Fibroblast of lung (primary cell): ENCODE data around the gene EXTL2. TPM values are rescaled to one million over a fixed set of nuclear protein-coding genes. Genes with fewer than 3 reads are reported as not detected.
"Not testable (repeated sequence)": the region's sequence is repeated elsewhere in the genome, so short reads cannot be mapped to it uniquely, and the experiment has no call there.

Experiments used
- DNase-seq, 2 donors: peaks; one replicate each; pipeline versions ENCODE4 v3.0.0 to v3.0.0-alpha.2; 2010; ENCODE audit warnings: low read depth in 2 of 2
- H2AFZ ChIP-seq: 2 replicates; pipeline ENCODE4 v1.5.1; 2012; ENCODE audit warnings: low read length, control low read depth, inconsistent platforms
- H3K27ac ChIP-seq: 2 replicates; pipeline ENCODE4 v1.5.1; 2011; ENCODE audit warnings: low read length, control low read depth; ENCODE audit not compliant: insufficient read depth
- H3K27me3 ChIP-seq: 2 replicates; pipeline ENCODE4 v1.5.1; 2011; ENCODE audit warnings: mild to moderate bottlenecking, low read length; ENCODE audit not compliant: control insufficient read depth, insufficient read depth
- H3K36me3 ChIP-seq: 2 replicates; pipeline ENCODE4 v1.5.1; 2011; ENCODE audit warnings: low read length; ENCODE audit not compliant: control insufficient read depth, insufficient read depth
- H3K4me1 ChIP-seq: 2 replicates; pipeline ENCODE4 v1.5.1; 2011; ENCODE audit warnings: low read length; ENCODE audit not compliant: control insufficient read depth, insufficient read depth; ENCODE audit errors: extremely low read depth
- H3K4me2 ChIP-seq: 2 replicates; pipeline ENCODE4 v1.5.1; 2011; ENCODE audit warnings: low read length, control low read depth; ENCODE audit not compliant: insufficient read depth; ENCODE audit errors: extremely low read depth
- H3K4me3 ChIP-seq, 4 experiments: fragments of 200-600 bp in 1 of 4; sonication (generic) in 1 of 4; replicated peaks in 1 of 4; 2 replicates each; pipeline ENCODE4 v1.5.1; 2011 to 2016; ENCODE audit warnings: low read length in 4 of 4, low read depth in 3 of 4, mild to moderate bottlenecking in 3 of 4, control low read depth in 2 of 4, inconsistent platforms in 1 of 4, mixed read lengths in 1 of 4; ENCODE audit not compliant: insufficient read depth in 1 of 4; ENCODE audit errors: control extremely low read depth in 1 of 4
- H3K79me2 ChIP-seq: 2 replicates; pipeline ENCODE4 v1.5.1; 2012; ENCODE audit warnings: mild to moderate bottlenecking, low read length, inconsistent platforms; ENCODE audit not compliant: control insufficient read depth, insufficient read depth
- H3K9ac ChIP-seq: 2 replicates; pipeline ENCODE4 v1.5.1; 2011; ENCODE audit warnings: mild to moderate bottlenecking, low read length, control low read depth; ENCODE audit not compliant: insufficient read depth
- H3K9me3 ChIP-seq: 2 replicates; pipeline ENCODE4 v1.5.1; 2012; ENCODE audit warnings: low read depth, low read length; ENCODE audit not compliant: control insufficient read depth, insufficient read depth
- H4K20me1 ChIP-seq: 2 replicates; pipeline ENCODE4 v1.5.1; 2011; ENCODE audit warnings: low read length; ENCODE audit not compliant: control insufficient read depth, insufficient read depth; ENCODE audit errors: extremely low read depth
- EZH2 ChIP-seq: IDR thresholded peaks from 2 replicates; pipeline ENCODE4 v1.5.1; 2012; ENCODE audit warnings: low read length, control low read depth, mild to moderate bottlenecking; ENCODE audit errors: missing control alignments
- polyA plus RNA-seq, 2 donors: library from polyadenylated mRNA; depleted of rRNA in 1 of 2; stranded (reverse) in 1 of 2; unstranded in 1 of 2; fragments of >200 nt; gene quantifications; 2 replicates each; pipeline ENCODE4 v1.2.1, GENCODE V29; 2011 to 2012; ENCODE audit warnings: missing spikeins in 1 of 2
- total RNA-seq: library from RNA; depleted of rRNA; stranded (reverse); fragments of >200 nt; gene quantifications from 2 replicates; pipeline ENCODE4 v1.2.1, GENCODE V29; 2014
- TF ChIP-seq, protein P1 (sequence below), 2 donors: IDR thresholded peaks in 1 of 2; conservative IDR thresholded peaks in 1 of 2; 1 replicate in 1 of 2; 2 replicates in 1 of 2; pipeline ENCODE4 v1.5.1; 2011 to 2012; ENCODE audit warnings: low read length in 2 of 2, control low read depth in 1 of 2, inconsistent platforms in 1 of 2, low read depth in 1 of 2, mild to moderate bottlenecking in 1 of 2

The EXTL2 gene
- total and polyA plus RNA-seq, 2 donors (not counting 1 experiment from before 2014, with no cell fraction given), result 22.1 to 43.7 TPM

DNA sequence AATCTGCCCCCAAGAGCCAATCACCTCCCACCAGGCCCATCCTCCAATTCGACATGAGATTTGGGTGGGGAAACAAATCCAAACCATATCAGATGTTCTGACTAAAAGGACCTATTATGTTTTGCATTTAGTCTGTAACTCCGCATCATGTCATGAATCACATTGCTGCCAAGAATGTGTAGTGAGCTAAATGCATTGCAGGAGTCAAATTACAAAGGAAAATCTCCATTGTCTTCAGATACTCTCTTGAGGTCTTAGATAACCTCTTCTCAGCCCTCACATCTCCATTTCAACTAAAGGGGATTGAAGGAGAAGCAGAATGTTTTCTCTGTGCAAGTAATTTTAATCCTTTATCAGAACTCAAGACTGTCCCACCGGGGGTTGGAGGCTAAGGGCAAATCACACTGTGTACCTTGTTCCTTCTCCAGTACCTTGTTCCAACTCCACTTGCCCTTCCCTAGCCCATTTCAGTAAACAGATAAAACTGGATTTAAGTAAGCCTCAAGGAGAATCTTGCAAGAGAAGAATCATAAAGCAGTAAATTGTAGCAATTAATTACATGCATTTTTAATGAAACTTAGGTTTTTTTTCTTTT is 34.1 kb downstream of the EXTL2 start:
- no peak overlapping the region for H3K4me3 ChIP-seq
- H3K27me3 ChIP-seq, result no peaks in the 10 kb centered on the region
- no peaks in the 10 kb centered on the region for H4K20me1 ChIP-seq
- no peak overlapping the region for H3K27ac ChIP-seq
- H3K36me3 ChIP-seq, result no peaks in the 10 kb centered on the region
- no peaks in the 10 kb centered on the region for H3K9me3 ChIP-seq
- DNase-seq, result peak; percentile 57 to 90
- TF ChIP-seq, protein P1, sequence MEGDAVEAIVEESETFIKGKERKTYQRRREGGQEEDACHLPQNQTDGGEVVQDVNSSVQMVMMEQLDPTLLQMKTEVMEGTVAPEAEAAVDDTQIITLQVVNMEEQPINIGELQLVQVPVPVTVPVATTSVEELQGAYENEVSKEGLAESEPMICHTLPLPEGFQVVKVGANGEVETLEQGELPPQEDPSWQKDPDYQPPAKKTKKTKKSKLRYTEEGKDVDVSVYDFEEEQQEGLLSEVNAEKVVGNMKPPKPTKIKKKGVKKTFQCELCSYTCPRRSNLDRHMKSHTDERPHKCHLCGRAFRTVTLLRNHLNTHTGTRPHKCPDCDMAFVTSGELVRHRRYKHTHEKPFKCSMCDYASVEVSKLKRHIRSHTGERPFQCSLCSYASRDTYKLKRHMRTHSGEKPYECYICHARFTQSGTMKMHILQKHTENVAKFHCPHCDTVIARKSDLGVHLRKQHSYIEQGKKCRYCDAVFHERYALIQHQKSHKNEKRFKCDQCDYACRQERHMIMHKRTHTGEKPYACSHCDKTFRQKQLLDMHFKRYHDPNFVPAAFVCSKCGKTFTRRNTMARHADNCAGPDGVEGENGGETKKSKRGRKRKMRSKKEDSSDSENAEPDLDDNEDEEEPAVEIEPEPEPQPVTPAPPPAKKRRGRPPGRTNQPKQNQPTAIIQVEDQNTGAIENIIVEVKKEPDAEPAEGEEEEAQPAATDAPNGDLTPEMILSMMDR (conservative IDR thresholded peaks at IDR 0.05 in 1 of 2, IDR thresholded peaks at IDR 0.05 in 1 of 2; ENCODE audit: low read depth in 1 of 2, low read length in 2 of 2), result no peak
- TF ChIP-seq EZH2, result no peak
- no peak overlapping the region for H3K4me2 ChIP-seq
- H3K9ac ChIP-seq, result no peak overlapping the region
- H2AFZ ChIP-seq, result no peak overlapping the region
- no peaks in the 10 kb centered on the region for H3K4me1 ChIP-seq
- no peaks in the 10 kb centered on the region for H3K79me2 ChIP-seq

DNA sequence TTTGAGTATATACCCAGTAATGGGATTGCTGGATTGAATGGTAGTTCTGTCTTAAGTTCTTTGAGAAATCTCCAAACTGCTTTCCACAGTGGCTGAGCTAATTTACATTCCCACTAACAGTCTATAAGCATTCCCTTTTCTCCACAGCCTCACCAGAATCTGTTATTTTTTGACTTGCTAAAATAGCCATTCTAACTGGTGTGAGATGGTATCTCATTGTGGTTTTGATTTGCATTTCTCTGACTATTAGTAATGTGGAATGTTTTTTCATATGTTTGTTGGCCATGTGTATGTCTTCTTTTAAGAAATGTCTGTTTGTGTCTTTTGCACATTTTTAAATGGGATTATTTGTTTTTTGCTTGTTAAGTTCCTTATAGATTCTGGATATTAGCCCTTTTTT is 39.5 kb downstream of the EXTL2 start:
- H3K9ac ChIP-seq, result not testable (repeated sequence)

DNA sequence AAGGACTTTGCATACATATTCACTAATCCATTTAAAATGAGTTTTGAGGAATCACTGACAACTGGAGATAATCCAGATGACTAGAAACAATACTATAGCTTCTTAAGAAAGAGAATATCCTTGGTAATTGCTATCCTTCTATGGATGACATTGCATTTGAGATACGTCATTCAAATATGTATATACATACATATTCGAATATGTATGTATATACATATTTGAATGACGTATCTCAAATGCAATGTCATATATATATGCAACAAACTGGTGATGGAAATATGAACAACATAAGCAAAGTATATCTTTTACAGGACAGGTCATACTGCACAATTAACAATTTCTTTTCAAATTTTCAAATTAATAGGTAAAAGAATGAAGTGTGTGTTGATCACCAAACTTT is 41.7 kb downstream of the EXTL2 start:
- Histone ChIP-seq H3K79me2 (no peaks in the 10 kb centered on the region), H4K20me1 (no peaks in the 10 kb centered on the region), H3K27ac (no peak overlapping the region), H2AFZ (no peak overlapping the region), H3K9ac (no peak overlapping the region), H3K4me3 (no peak overlapping the region), H3K9me3 (no peaks in the 10 kb centered on the region), H3K4me1 (no peaks in the 10 kb centered on the region), H3K36me3 (no peaks in the 10 kb centered on the region), H3K4me2 (no peak overlapping the region), H3K27me3 (no peaks in the 10 kb centered on the region)
- no peak for DNase-seq
- TF ChIP-seq EZH2, result no peak
- TF ChIP-seq, protein P1 (conservative IDR thresholded peaks at IDR 0.05 in 1 of 2, IDR thresholded peaks at IDR 0.05 in 1 of 2; ENCODE audit: low read depth in 1 of 2, low read length in 2 of 2), result no peak

More for the DNA sequence above, 39.5 kb downstream of the EXTL2 start:
- not testable (repeated sequence) for H3K27me3 ChIP-seq, H3K79me2 ChIP-seq, H3K4me3 ChIP-seq, H3K27ac ChIP-seq, H3K4me1 ChIP-seq, H2AFZ ChIP-seq, H3K4me2 ChIP-seq, H3K36me3 ChIP-seq, H3K9me3 ChIP-seq, H4K20me1 ChIP-seq
- DNase-seq, result peak; percentile 23 to 83
